Stimulated activated CD4-positive, alpha-beta T cell treated with anti-CD3 and anti-CD28 coated beads, TNF-alpha, amount 100 ng/mL, for 24 hours (primary cell): ENCODE measurements around the gene PPP3CA.
"Not testable (repeated sequence)": the region's sequence is repeated elsewhere in the genome, so short reads cannot be mapped to it uniquely, and the experiment has no call there.

Source experiments
- DNase-seq, 3 experiments: peaks; one replicate each; pipeline ENCODE4 v3.0.0-alpha.2; 2020; ENCODE audit warnings: low read depth in 3 of 3

The PPP3CA gene

DNA sequence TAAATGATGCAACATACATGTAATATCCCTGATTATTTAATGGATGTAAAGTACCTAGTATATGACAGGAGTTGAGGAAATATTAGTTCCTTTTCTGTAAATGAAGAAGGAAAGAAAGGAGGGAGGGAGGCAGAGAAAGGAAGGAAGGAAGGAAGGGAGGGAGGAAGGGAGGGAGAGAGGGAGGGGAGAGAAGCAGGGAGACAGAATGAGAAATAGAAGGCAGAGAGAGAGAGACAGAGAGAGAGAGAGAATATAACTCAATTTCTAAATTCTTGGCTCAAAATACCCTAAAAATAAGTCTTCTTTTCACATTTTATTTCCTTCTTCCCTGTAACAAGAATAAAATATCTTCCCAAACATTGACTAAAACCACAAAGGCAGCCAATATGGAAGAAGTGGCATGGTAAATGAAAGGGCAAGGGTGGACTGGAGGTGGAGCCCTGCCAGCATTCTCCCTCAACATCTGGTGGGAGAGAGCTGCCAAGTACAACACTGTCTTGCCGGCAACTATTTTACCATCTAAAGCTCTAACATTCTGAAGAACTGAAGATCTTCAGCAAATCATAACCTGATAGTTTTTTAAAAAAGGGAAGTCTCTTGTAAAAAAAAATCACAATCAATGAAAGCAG is 245.1 kb downstream of the PPP3CA start:
- DNase-seq, result no peak

DNA sequence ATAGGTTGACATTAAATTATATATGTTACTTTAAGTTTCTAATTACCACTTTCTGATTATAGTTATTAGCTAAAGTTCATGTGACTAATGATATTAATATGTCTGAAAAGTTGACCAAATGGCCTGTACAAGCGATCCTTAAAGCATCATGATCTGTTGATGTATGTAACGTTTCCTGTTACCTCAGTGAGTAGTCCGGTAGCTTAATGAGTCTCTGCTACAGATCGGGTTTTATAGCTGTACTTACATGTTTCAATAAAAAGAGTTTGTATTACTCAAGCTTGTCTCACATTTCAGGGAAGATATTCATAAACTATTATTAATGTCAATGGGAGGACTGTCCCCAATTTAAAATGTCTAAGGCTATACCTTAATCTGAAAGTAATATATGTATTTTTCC is 246.3 kb downstream of the PPP3CA start:
- DNase-seq, result no peak

DNA sequence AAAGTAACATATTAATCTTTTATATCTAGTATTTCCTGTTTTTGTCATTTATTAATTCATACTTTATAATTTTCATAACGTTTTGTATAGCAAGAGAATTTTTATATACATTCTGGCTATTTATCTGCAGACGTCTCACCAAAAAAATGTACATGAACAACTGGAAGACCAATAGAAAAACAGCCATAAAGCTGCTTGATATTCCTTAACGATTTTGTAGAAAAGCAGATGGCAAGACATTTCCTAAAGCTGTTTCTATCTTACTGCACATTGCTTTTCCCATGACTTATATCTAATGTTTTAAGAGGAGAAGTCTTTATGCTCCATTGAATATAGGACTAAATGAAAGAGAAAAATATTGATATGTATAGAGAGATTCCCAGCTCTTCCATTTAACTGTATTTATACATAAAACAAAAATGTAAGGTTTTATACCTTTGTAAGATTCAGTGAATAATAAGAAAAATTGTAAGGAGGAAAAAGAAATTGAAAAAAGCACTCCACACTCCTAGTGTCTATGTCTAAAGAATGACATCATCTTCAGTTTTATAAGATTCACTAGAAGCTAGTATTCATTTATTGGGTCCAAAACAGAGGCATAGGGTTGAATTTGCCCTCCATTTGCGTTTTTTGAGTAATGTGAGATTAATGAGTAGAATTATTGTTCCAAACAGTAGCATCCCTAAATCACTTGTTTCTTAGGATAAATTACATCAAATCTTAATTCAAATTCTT is 248.5 kb downstream of the PPP3CA start:
- DNase-seq, result no peak

DNA sequence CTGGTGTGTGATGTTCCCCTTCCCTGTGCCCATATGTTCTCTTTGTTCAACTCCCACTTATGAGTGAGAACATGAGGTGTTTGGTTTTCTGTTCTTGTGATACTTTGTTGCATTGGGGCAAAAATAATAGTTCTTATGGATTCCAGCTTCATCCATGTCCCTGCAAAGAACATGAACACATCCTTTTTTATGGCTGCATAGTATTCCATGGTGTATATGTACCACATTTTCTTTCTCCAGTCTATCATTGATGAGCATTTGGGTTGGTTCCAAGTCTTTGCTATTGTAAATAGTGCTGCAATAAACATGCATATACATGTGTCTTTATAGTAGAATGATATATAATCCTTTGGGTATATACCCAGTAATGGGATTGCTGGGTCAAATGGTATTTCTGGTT is 254.7 kb downstream of the PPP3CA start:
- not testable (repeated sequence) for DNase-seq

DNA sequence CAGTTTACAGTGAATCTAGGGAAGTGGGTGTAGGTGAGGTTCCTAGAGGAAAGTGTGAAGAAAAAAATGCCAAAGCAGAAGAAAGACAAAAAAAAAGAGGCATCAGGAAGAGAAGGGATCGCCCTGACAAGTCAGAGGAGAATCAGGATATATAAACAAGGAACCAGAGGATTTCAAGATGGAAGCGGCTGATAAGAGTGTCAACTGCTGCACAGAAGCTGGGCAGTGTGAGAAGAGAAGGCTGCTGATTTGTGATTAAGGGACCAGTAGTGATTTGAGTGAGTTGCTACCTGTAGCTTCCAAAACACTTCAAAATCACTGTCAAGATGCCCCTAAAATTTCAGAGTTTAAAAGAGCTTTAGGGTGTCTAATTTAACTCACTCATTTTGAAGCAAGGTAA is 258.2 kb downstream of the PPP3CA start:
- DNase-seq, result no peak

DNA sequence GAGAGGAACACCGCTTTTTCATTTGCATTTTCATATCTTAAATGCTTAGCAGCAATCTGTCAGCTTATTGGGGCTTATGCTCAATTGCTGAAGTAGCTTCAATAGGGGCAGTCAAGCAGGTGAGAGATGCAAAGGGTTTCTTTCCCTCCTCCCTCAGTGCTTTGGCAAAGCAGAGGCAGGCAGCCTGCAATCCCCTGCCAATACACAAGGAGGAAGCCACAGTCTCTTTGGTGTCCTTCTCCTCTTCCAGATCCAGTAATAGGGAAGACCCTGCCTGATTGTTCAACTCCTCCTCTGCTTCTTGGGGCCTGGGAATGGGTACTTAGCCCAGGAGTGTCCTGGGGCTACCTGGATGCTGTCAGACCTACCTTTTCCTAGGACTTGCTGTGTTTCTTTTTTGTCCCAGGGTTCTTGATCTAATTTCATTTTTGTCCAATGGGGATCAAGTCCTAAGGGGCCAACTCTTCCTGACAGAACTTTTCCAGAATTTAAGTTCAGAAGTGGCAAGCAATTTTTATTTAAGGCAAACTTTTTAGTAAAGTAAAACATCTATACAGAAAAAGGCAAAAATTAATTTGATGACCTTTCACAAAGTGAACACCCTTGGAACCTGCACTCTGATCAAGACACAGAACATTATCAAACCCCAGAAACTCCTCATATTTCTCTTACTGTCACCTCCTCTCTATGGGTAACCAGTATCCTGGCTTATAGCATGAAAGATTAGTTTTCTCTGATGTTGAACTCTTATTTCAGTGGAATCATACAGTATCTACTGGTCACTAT is 260.3 kb downstream of the PPP3CA start:
- no peak for DNase-seq

DNA sequence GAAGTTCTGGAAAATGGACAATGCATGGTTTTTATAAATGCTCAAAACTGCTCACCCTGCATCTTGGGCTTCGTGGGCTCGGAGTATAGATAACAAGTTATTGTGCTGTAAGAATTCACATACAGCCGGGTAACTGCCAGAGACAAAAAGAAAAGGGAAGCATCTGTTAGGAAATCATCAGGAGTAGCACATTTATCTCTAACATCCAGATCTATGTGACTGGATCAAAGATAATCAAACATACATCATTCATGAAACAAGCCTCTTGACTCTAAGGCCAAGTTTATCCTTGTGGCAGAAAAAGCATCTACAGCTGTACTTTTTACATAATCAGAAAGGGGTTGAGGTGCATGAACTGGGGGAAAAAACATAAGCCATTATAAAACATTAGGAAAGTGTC is 264.2 kb downstream of the PPP3CA start:
- no peak for DNase-seq

DNA sequence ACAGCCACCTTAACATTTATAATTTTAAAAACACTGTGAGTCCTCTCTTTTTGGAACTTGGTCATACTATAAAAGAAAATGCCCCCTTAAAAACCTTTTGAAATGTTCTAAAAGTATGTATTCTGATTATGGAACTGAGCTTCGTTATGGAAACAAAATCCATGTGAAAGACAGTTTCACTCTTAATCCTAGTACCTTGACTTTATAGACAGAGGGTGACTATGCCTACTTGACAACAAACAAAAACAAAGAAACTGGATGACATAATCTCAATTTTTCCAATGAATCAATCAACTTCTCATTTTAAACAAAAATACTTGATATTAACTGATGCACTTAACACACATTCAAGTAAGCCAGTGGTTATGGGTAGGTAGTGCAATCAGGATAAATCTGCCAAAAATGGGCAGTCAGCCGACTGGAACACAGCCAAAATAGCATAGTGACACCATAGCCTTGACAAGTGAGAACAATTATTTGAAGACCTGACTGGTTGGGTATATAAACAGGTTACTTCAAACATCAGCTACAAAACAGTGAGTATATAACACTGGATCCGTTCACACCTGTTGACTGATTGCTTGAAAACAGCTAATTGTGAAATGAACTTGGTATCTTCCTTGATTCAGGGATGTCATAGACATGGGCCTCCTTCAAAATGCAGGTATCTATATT is 265.5 kb downstream of the PPP3CA start:
- no peak for DNase-seq

DNA sequence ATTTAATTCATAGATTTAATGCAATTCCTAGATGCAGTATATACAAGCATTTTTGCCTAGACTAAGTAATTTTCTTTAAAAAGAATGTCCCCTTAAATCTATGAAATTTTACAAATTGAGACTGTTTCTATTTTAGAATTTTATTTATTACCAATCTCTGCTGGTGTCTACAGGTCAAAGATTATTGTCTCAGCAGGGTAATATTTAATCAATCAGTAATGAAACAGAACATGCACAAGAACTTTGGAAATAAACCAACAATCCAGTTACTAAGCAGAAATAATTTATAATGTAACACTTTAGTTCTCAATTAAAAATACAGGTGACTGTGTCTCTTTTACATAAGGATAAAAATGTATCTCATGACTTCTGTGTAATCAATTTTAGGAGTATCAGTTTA is 266.2 kb downstream of the PPP3CA start:
- no peak for DNase-seq

DNA sequence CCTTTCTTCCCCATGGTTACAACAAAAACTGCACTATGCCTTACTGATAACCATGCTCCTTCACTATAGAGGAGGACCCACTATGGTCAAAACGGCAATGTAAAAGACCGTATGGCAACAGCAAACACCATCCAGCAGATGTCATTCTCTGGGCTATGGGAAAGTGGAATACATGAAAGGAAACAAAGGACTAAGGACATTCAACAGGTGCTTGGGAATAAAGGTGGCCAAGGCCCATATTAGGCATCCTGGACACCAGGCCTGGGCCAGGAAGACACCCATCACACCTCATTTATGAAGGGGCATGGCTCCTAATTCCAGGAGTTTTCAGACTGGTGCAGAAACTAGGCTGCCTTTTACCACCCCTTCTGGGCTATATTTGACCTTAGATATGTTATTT is 268.4 kb downstream of the PPP3CA start:
- DNase-seq, result no peak

DNA sequence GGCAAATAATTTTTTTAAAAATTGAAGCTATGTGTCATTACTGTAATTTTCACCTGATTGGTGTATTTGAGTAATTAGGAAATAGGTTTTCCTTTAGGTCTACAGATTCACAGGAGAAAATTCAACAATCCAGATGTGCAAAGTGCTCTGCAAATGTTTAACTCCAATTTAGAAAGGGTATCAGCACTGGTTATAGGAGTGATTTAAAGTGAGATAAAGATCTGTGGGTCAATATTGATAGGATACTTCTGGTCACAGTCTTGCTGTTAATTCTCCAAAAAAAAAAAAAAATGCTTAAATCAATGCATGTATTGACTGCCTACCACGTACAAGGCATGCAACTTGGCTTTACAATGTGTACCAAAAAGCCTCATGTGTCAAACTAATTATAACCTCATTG is 271.3 kb downstream of the PPP3CA start:
- no peak for DNase-seq

DNA sequence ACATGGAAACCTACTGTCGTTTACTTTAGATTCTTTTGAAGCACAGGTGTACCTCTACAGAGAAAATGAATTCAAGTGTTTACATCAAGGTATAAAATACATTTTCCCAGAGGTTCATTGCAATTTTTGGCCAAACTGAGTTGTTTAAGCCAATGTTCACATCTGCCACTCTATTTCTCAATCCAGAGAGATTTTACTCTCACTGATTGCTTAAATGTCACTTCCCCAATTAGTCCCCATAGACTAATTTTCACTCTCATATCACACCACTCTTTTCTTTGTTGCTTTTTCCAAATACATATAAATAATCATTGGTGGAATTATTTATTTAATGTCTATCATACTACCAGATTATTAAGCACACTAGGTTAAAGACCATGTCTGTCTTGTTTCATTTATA is 271.8 kb downstream of the PPP3CA start:
- no peak for DNase-seq

DNA sequence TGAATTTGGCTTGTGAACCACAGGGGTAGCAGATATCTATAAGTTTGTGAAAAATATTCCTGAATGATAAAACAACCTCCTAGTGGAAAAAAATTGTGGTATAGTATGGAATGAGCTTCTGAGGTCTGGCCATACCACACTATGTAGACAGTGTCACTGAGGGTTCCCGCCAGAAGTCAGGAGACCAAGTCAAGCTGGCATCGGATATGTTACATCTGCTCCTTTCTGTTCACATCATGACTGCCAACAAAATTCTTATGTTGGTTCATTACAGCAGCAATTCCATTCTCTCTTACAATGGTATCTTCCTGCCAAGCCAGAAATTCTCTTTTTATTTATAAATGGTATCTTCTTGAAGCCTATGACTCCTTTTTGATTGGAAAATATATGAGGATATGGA is 273.0 kb downstream of the PPP3CA start:
- no peak for DNase-seq

DNA sequence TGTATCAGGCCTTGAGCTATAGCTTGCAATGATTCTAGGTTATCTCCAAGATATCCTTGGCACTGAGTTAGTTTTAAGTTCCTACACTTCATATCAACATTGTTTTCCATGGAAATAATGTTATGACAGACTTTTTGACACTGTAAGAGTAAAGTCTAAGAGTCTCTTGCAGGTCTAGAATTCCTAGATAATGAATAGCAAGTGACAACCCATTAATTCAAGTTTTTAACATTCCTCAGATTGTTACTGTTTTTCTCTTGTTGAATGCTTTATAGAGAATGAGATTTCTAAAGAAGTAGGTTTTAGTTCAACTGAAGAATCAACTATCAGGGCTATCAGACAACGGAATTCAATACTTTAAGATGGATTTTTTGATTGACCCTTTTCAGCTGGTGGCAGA is 276.1 kb downstream of the PPP3CA start:
- DNase-seq, result no peak

DNA sequence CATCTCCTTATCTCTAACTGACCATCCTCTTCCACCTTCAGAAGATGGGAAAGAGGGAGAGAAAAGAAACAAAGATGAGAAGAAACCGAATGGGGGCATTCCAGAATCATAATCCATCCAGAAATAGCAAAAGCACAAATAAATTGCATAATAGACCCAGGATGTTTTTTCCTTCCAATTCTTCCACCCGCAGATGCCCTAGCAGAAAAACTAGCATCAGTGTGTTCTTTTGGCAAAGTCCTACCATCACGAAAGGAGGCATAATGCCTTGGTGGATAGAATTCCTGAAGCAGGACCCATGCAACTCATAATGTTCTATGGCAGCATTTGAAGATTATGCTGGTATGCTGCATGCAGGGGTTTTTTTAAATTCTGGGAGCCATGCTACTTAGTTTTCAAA is 279.2 kb downstream of the PPP3CA start:
- DNase-seq, result no peak

DNA sequence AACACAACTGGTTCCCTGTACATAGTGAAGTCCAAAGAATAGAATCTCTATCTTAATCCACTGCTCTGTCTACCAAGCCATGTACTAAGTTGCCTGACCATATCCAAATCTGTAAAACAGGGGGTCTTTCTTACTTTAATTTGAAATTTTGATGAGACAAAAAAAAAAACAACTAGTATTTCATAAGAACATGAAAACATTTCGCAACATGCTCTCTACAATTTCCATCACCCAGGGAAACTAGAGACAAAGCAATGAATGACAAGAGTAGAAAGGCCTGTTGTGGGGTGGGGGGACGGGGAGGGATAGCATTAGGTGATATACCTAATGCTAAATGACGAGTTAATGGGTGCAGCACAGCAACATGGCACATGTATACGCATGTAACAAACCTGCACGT is 279.9 kb downstream of the PPP3CA start:
- no peak for DNase-seq

DNA sequence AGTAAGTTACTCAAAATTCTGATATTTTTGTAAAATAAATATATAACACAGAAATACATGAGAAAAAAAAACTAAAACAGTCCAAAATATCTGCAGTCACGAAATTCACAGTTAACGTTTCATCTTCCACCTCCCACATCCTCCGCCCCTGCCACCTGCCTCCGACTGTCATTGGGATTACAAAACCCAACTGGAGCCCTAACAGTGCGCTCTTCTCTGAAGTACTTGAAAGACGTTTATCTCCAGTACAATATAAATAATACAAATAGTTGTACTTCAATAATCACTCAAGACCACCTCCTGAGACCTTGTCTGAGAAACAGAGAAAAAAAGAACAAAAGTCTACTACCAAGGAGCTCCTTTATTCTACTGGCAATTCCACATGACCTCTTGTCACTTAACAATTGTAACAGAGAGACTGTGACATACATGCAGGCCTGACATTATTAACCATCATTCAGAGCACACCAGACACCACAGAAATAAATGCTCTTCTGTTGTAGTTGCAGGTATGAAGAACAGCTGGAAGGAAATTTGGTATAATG is 280.6 kb downstream of the PPP3CA start:
- DNase-seq, result no peak

DNA sequence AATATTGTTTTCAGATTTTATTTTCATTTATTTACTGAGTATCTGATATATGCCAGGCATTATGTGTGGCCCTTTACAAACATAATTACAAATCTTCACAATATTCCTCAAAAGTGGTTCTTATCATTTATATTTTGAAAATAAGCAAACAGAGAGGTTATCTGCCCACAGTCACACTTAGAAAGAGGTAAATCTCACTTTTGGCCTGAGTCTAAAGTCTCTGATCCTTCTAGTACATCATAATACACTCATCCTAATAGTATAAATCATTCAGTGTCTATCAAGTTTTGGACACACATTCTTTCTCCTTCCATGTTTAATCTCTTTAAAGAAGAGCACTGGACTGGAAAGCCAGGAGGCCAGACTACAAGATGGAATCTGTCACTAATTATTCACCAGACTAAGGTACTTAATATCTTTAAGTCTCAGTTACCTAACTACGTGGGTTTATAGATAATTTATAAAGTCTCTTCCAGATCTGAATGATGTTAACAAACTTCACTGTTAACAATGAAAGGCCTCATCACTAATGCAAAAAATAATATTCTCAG is 281.3 kb downstream of the PPP3CA start:
- no peak for DNase-seq

DNA sequence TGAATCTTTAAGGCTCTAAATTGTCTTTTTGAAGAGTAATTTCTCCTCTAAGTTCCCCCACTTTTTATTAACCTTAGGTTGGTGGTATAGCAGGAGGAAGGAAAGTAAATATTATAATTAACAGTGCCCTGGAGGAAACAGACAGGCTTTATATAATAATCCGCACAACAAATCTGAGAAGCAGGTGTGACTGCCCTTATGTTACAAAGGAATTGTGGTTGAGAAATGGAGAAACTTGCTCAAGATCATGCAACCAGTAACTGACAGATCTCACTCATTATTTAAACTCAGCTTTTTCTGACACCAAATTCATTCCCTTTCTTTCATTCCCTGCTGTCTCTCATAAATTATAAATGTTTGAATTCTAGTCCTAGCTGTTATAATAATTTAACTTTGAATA is 282.0 kb downstream of the PPP3CA start:
- DNase-seq, result no peak

DNA sequence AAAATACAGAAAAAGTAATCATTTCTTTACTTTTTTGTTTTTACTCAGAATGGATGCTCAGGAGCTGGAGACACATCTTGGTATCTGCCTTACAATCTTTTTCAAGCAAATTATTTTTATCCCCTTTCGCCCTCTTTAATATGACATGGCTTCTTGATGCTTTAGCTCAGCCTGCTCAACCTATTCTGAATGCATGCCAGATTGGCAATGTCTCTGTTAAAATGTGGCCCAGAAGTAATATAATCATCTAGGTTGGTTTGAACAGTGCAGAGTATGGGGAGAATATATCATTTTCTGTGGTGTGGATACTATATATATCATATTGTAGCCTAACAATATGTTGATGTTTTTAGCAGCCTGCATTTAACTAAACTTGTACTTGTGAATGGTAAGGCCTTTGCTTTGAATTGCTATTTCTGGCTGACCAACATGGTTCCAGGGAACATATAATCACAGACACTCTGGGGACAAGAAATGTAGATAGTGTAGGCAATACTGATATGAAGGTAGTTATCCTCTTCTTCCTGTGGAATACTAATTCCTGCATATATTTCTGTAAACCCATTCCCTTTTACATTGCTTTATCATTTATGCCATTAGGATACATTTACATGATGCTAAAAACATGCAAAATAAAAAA is 282.7 kb downstream of the PPP3CA start:
- no peak for DNase-seq

DNA sequence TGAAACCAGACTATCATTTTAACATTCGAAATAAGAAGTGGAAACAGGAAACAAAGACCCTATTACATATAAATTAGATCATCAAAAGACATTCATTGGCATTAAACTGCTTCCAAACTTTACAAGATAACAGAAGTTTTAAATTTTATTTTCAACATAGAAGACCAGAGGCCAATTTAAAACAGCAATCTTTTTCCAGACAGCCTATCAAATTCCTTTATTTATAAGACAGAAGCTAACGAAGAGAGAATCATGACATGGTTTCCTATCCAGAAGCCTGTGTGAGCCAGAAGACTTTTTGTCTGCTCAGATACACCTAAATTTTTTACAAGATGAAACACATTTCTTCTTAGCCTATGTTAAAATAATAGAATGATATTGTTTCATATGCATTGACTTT is 291.9 kb downstream of the PPP3CA start:
- no peak for DNase-seq
